ENCODE data around the gene C1orf232. TPM values are rescaled to one million over a fixed set of nuclear protein-coding genes. Genes with fewer than 3 reads are reported as not detected.

The C1orf232 gene
- total RNA-seq, 1 donor from 2014 or later: not detected

DNA sequence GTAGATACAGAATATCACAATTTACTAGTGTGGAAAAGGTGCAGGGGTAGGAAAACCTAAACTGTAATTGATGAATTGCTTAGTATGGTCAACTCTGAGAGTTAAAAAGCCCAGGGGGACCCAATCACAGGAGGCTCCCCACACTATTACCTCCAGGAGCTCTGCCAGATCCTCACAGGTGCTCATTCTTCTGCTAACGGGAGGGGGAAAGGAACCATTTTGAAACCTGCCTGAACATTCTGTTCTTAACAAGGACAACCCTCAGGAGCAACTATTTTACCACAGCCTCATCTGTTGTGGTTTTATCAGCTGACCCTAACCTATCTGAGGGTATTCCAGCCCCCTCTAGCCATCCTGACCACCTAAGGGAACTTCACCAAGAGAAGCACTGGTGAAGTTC is 38.1 kb downstream of the C1orf232 start:
- DNase-seq (ENCODE audit: low spot score) (no peak), ATAC-seq (no peak)
- intact Hi-C loops (cut with DNase I): no loop called here

DNA sequence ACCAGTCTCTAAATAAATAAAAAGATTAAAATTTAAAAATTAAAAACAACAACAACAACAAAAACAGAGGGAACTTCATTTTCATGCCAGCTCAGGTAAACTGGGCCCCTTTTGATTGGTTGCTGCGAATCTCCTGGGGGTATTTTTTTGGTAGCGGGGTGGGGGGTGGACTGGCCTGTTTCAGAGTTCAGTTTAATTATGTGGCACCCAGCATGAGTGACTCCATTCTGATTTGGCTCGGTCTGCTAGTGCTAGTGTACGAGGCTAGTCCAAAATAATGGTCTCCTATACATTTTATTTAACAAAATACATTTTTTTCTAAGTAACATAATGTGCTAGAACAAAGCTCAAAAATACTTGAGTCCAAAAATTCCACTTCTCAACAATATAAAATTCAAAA is 39.0 kb downstream of the C1orf232 start:
- no peak for ATAC-seq
- intact Hi-C loops (cut with DNase I): no loop called here
- no peak for DNase-seq (ENCODE audit: low spot score)

DNA sequence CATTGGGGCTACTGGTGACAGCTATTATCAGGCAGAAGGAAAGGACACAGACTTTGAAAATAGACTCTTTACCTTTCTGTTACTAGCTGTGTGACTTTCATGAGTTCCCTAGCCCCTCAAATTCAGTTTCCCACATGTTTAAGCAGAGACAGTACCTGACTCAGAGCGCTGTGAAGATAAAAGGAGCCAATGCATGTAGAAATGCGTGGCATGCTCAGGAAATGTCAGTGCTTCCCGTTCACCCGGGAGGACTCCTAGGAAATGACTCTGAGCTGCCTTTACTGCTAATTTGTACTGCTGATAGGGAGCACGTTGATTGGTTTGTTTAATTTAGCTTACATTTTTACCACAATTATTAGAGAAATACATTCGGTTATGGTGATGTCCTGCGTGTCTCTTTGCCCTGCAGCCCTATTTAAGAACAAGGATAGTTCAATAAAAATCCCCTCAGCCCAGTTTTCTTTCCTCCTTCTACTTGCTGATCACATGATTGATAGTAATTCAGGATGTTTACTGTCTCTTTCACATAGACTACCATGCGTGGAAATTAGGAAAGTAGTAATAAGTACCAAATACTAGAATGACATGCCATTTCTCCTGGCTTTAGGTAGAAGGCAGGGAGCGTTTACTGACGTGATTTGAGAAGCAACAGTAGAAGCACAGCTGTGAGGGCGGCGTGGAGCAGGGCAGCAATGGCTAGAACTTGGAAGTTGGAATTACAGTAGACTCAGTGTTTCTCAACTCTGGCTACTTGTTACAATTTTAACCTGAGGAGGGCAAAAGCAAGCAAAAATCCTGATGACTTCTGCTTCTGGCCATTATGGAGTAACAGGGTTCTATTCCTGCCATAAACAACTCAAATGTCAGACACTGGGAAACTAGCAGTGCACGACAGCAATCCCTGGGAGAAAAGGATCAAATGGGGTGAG is 41.3 kb downstream of the C1orf232 start:
- intact Hi-C loops (cut with DNase I): no loop called here
- DNase-seq (ENCODE audit: low spot score) (no peak), ATAC-seq (no peak)

DNA sequence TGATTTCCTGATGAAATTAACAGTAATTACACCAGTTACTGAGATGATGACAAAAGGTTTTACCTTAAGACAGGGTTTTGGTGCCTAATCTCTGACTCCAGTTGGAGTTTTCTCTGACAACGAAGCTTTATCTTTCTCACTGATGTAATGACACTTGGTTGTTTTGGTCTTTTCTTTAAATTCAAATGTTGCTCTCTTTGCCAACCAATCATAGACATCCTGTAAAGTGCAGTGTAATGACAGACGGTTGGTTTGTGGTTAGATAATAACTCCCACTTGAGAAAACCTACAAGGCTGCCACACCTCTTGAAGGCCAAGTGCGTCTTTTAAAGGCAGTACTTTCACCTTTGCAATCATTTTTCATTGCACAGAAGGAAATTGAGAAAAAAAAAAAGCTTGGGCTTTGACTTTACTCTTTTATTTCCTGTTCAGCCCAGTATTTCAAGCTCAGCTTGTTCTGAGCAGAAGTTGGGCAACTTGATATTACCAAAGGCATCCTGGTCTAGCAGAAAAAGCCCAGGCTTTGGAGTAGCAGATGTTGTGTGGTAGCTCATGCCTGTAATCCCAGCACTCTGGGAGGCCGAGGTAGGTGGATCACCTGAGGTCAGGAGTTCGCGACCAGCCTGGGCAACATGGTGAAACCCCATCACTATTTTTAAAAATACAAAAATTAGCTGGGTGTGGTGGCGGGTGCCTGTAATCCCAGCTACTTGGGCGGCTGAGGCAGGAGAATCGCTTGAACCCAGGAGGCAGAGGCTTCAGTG is 42.3 kb downstream of the C1orf232 start:
- DNase-seq (ENCODE audit: low spot score) (no peak), ATAC-seq (peak; percentile 52)
- intact Hi-C loops (cut with DNase I): no loop called here

DNA sequence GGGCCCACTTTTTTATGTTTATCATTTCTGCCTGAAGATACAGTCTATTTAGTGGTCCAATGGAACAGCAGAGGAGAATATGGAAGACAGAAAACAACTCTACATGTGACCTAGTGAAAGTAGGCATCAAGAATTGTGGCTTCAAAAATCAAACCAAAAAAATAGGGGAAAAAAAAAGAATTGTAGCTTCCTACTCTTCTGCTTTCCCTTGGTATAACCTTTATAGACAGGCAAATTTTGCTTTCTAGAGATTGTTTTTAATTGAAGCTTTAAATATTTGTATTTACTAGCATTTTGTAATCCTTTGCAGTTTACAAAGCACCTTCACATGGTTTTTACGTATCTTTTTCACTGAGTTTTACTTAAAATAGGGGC is 42.8 kb downstream of the C1orf232 start:
- intact Hi-C loops (cut with DNase I): no loop called here
- ATAC-seq: no peak

DNA sequence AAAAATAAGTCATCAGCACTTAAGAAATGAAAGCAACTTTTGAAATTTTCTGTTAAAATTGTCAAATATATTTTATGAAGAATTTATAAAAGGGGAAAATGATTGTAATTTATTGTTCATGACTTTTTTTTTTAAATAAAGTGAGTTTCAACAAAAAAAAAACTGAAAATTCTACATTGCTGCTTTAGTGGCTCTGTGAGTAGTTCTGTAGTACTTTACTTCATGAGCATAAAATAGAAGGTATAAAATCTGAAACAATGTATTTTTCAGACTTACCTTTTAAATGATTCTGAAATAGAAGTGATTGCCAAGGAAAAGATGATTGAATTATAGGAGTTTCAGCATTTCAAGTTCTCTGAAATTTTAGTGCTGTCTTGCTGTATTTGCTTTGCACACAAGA is 43.4 kb downstream of the C1orf232 start:
- intact Hi-C loops (cut with DNase I): no loop called here
- ATAC-seq (no peak), DNase-seq (ENCODE audit: low spot score) (no peak)

More for the DNA sequence above, 42.8 kb downstream of the C1orf232 start:
- DNase-seq (ENCODE audit: low spot score): no peak

DNA sequence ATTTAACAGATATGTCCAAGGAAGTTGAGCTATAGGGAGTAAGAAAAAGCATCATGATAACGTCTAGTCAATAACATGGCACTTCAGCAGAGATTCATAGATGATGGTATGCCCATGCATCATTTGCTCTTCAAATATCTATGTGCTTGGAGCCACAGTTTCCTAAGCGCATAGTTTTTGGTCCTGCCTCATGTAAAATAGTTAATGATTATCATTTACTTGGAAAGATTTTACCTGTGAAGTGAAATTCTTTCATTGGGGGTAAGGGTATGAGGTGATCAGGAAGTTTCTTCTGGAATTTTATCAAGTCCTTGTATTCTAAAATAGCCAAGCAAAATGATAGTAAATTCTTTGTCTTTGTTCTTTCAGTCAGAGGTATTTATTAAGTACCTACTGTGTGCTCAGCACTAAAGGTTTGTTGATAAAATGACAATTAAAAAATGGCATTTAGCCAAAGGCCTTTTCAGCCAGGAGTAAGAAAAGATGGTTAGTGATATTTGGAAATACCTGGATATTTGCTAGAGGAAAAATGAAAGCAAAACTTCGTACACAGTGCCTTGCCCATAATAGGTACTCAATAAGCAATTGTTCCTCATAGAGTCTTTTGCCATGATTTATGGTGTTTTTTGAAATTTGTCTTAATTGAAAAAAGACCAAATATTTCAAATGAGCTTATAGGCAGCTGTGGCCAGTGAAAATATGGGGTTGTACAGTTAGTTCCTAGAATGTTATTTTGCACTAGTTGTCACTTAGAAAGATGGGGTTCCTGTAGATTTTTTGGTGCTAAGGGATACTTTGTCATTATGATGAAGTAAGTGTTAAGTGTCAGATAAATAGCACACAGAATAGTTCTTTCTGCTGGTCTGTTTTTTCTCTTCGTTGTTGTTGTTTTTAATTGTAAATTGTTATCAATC is 44.1 kb downstream of the C1orf232 start:
- ATAC-seq (no peak), DNase-seq (ENCODE audit: low spot score) (no peak)
- intact Hi-C loops (cut with DNase I): no loop called here

DNA sequence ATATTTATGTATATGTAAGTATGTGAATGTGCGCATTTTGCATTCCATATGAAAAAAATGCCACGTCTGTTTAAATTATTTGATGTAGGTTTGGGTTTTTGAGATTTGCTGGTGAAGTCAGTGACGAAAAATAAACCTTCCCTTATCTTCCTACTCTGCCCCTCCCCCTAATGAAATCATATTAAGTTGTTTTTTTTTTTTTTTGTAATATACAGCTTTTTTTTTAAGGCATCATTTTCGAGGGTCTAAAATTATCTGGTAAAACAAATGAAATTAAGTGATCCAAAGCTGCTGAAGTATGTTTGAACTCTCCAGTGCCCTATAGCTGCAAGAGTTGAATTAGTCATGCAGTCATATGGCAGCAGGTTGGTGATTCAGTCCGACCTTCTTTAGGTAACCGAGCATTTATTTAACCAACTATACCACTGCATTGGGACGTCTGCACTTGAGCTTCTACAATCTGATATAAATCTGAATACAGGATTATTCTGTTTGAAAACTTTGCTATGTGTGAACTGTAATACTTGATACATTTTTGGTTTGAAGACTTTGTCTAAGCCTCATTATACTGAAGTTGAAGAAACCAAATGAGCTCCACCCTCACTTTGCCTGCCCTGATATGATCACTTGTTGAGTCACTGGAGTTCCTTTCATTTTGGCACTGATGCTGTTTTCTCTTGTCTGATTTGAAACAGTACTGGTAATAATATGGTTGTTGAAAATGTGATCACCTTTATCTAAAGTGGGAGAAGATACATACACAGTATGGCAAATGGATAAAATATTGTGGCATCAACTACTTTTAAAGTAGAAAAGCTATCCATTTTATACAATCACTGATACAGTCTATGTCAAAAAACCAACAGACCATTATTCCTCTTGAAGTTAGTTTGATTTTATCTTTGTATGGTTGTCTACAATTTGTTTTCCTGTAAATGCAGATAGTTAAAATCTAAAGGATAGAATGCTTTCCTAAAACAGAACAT is 45.5 kb downstream of the C1orf232 start:
- intact Hi-C loops (cut with DNase I): no loop called here
- ATAC-seq (no peak), DNase-seq (ENCODE audit: low spot score) (no peak)

DNA sequence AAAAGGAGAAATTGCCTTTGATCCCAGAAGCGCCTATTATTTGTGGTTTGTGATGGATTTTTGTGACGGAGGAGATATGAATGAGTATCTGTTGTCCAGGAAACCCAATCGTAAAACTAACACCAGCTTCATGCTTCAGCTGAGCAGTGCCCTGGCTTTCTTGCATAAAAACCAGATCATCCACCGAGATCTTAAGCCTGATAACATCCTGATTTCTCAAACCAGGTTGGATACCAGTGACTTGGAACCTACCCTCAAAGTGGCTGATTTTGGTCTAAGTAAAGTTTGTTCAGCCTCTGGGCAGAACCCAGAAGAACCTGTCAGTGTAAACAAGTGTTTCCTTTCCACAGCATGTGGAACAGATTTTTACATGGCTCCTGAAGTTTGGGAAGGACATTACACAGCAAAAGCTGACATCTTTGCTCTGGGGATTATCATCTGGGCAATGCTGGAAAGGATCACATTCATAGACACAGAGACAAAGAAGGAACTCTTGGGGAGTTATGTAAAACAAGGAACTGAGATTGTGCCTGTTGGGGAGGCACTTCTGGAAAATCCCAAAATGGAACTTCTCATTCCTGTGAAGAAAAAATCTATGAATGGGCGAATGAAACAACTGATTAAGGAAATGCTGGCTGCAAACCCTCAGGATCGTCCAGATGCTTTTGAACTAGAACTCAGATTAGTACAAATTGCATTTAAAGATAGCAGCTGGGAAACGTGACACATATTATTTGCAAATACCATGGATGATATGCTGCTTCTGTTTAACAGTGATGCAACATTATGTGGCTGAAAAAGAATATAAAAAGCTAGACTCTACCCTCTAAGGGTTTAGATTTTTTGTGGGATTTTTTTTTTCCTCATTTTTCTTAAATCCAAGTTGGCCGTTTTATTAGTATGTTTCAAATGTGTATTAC is 46.6 kb downstream of the C1orf232 start:
- DNase-seq (ENCODE audit: low spot score) (no peak), ATAC-seq (no peak)
- intact Hi-C loops (cut with DNase I): no loop called here

DNA sequence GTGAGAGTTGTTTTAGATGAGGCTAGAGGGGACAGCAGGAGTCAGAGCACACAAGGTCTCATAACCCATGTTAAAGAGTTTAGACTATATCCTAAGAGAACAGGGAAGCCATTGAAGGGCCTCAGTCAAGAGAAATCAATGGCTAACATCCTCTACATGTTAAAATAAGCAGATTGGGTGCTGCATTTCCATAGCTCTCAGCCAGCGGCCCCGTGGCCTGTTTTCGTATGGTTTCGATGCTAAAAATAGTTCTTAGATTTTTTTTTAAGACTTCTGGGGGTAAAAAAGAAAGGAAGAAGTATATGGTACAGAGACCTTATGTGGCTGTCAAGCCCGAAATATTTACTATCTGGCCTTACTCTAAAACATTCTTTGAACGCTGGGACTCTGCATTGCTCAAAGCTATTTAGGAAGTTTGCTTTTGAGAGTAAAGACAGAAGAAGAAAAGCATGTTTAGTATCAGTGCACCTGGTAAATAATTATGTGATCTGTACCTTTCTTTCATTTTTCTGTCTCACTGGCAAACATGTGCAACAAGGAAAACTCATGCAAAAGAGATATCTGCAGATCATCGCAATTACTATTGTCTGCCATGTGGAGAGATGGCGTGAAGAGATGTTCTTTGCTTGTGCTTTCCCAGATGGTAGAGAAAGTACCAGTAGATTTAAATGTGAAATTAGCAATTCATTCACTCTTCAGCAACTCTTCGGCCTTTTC is 48.7 kb downstream of the C1orf232 start:
- DNase-seq (ENCODE audit: low spot score): no peak
- no peak for ATAC-seq
- intact Hi-C loops (cut with DNase I): no loop called here

DNA sequence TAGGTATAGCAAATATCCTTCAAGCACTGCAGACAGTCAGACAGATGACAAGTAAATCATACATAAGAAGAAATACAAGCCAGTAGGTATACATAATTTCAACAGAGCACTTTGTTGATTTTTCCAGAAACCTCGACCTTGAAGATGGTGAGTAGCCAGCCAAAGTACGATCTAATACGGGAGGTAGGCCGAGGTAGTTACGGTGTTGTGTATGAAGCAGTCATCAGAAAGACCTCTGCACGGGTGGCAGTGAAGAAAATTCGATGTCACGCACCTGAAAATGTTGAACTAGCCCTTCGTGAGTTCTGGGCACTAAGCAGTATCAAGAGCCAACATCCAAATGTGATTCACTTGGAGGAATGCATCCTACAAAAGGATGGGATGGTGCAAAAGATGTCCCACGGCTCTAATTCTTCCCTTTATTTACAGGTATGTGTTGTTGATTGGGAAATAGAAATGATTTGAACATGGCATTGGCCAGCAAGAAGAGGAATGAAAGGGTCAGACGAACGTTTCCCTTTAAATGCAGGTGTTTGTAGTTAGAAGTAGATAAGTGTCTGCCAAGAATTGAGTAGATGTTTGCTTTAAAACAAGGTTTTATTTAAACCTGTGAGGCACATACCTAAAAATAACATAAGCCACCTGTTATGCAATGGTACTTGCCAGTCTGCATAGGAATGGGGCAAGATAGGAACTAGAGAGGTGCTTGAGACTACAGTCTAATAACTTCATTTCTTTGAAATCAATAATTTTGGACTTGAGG is 54.4 kb downstream of the C1orf232 start:
- no peak for DNase-seq (ENCODE audit: low spot score)
- intact Hi-C loops (cut with DNase I): no loop called here
- no peak for ATAC-seq

Other genes starting within 250 kb of the C1orf232 start
- gene PAFAH2, start 170.9 kb downstream of the C1orf232 start, total RNA-seq: 11.5 TPM
- 39.9 TPM for gene EXTL1, start 147.2 kb downstream of the C1orf232 start, total RNA-seq
- gene SLC30A2, start 122.8 kb downstream of the C1orf232 start, total RNA-seq: not detected
- gene TRIM63, start 101.3 kb downstream of the C1orf232 start, total RNA-seq: 0.18 TPM
- 11.2 TPM for gene PDIK1L, start 57.1 kb downstream of the C1orf232 start, total RNA-seq
- gene FAM110D, start 9.9 kb downstream of the C1orf232 start, total RNA-seq: 11.8 TPM
- 18.3 TPM for gene ZNF593, start 945 bp upstream of the C1orf232 start, total RNA-seq
- gene ZNF593OS, start 2.9 kb upstream of the C1orf232 start, total RNA-seq: not detected
- 3.1 TPM for gene CNKSR1, start 8.5 kb upstream of the C1orf232 start, total RNA-seq
- not detected for gene CATSPER4, start 21.6 kb upstream of the C1orf232 start, total RNA-seq
- gene CEP85, start 65.2 kb upstream of the C1orf232 start, total RNA-seq: 17.6 TPM
- gene SH3BGRL3, start 111.1 kb upstream of the C1orf232 start, total RNA-seq: 106 TPM
- 23.1 TPM for gene UBXN11, start 137.7 kb upstream of the C1orf232 start, total RNA-seq
- gene CD52, start 149.0 kb upstream of the C1orf232 start, total RNA-seq: 13.2 TPM
- not detected for gene CRYBG2, start 185.2 kb upstream of the C1orf232 start, total RNA-seq
- 0.31 TPM for gene ZNF683, start 203.8 kb upstream of the C1orf232 start, total RNA-seq
- not detected for gene LIN28A, start 241.9 kb upstream of the C1orf232 start, total RNA-seq

All from sciatic nerve (tissue), 2 donors.